GM12801 (cell line): ENCODE data around the gene HNF1A.

ENCODE experiments used
- CTCF ChIP-seq: IDR thresholded peaks from one replicate; pipeline ENCODE4 v1.5.1; 2011; ENCODE audit warnings: control low read depth; ENCODE audit not compliant: insufficient read length; ENCODE audit errors: extremely low read depth

Gene HNF1A

GRCh38 chr12:120938496-120938895, 39.8 kb upstream of the HNF1A start:
- no peak for TF ChIP-seq CTCF

- no peak for TF ChIP-seq CTCF
Observed at GRCh38 chr12:120939523-120939922, 38.8 kb upstream of the HNF1A start.

- no peak for TF ChIP-seq CTCF
Observed at GRCh38 chr12:120940006-120940405, 38.3 kb upstream of the HNF1A start.

GRCh38 chr12:120940799-120941198, 37.5 kb upstream of the HNF1A start:
- TF ChIP-seq CTCF = no peak

GRCh38 chr12:120941412-120941811, 36.9 kb upstream of the HNF1A start:
- TF ChIP-seq CTCF = no peak

GRCh38 chr12:120941846-120942405, 36.4 kb upstream of the HNF1A start:
- TF ChIP-seq CTCF = no peak

- no peak for TF ChIP-seq CTCF
Observed at GRCh38 chr12:120943482-120943881, 34.9 kb upstream of the HNF1A start.

GRCh38 chr12:120944645-120945217, 33.6 kb upstream of the HNF1A start:
- no peak for TF ChIP-seq CTCF
